Measurements from ENCODE around the gene PLXNB3. TPM values are rescaled to one million over a fixed set of nuclear protein-coding genes. Genes with fewer than 3 reads are reported as not detected.
A peak's percentile ranks its signal among the peaks of the same experiment; 100 is the strongest.

Gene PLXNB3
- total and polyA plus RNA-seq, 2 of the 13 experiments (the other 11 are each of a cell fraction or from before 2014, with no cell fraction given) = 3.0 to 6.9 TPM

DNA sequence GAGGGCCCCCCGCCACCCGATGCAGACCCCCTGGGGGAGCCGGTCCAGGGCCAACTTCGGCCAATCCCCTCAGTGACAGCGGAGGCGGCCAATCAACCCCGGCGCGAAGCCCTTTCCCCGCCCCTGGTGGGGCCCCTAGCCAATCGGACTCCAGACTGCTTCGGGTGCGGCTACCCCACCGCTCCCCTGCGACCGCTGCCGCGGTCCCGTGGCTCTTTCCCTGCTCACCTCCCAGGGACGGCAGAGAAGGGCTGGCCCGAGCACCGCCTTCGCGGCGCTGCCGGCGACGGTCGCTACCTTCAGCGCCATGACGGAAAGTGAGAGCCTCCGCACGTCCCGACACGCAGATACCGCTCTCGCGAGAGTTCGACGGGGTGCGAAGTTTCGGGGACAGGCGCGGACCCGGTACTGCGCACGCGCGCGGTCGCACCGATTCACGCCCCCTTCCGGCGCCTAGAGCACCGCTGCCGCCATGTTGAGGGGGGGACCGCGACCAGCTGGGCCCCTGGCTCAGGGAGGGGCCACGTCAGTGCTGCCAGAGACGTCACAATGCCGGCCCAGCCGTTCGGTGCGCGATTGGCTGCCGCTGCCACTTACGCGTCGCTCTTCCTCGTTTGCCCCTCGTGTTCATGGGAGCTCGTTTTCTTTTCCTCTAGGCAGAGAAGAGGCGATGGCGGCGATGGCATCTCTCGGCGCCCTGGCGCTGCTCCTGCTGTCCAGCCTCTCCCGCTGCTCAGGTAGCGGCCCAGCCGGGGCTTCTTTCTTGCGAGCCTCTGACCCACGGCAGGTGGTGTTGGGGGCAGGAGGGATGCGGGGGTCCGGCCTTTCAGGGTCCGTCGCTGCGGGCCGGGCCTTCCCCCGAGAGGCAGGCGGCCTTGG is 30.2 kb downstream of the PLXNB3 start, which contains the start of the genes IDH3G and SSR4 (continued):
- TF ChIP-seq ZNF780A (CRISPR knock-in tag; IDR thresholded peaks at IDR 0.05) = peak; percentile 53; the same call in 1 of the 2 replicates
- TF ChIP-seq, protein P1, sequence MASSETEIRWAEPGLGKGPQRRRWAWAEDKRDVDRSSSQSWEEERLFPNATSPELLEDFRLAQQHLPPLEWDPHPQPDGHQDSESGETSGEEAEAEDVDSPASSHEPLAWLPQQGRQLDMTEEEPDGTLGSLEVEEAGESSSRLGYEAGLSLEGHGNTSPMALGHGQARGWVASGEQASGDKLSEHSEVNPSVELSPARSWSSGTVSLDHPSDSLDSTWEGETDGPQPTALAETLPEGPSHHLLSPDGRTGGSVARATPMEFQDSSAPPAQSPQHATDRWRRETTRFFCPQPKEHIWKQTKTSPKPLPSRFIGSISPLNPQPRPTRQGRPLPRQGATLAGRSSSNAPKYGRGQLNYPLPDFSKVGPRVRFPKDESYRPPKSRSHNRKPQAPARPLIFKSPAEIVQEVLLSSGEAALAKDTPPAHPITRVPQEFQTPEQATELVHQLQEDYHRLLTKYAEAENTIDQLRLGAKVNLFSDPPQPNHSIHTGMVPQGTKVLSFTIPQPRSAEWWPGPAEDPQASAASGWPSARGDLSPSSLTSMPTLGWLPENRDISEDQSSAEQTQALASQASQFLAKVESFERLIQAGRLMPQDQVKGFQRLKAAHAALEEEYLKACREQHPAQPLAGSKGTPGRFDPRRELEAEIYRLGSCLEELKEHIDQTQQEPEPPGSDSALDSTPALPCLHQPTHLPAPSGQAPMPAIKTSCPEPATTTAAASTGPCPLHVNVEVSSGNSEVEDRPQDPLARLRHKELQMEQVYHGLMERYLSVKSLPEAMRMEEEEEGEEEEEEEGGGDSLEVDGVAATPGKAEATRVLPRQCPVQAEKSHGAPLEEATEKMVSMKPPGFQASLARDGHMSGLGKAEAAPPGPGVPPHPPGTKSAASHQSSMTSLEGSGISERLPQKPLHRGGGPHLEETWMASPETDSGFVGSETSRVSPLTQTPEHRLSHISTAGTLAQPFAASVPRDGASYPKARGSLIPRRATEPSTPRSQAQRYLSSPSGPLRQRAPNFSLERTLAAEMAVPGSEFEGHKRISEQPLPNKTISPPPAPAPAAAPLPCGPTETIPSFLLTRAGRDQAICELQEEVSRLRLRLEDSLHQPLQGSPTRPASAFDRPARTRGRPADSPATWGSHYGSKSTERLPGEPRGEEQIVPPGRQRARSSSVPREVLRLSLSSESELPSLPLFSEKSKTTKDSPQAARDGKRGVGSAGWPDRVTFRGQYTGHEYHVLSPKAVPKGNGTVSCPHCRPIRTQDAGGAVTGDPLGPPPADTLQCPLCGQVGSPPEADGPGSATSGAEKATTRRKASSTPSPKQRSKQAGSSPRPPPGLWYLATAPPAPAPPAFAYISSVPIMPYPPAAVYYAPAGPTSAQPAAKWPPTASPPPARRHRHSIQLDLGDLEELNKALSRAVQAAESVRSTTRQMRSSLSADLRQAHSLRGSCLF (CRISPR knock-in tag; IDR thresholded peaks at IDR 0.05; ENCODE audit: borderline replicate concordance) = no peak
- TF ChIP-seq ZC3H13 (CRISPR knock-in tag; IDR thresholded peaks at IDR 0.05) = peak; percentile 46; the same call in 1 of the 2 replicates
- TF ChIP-seq, protein P2, sequence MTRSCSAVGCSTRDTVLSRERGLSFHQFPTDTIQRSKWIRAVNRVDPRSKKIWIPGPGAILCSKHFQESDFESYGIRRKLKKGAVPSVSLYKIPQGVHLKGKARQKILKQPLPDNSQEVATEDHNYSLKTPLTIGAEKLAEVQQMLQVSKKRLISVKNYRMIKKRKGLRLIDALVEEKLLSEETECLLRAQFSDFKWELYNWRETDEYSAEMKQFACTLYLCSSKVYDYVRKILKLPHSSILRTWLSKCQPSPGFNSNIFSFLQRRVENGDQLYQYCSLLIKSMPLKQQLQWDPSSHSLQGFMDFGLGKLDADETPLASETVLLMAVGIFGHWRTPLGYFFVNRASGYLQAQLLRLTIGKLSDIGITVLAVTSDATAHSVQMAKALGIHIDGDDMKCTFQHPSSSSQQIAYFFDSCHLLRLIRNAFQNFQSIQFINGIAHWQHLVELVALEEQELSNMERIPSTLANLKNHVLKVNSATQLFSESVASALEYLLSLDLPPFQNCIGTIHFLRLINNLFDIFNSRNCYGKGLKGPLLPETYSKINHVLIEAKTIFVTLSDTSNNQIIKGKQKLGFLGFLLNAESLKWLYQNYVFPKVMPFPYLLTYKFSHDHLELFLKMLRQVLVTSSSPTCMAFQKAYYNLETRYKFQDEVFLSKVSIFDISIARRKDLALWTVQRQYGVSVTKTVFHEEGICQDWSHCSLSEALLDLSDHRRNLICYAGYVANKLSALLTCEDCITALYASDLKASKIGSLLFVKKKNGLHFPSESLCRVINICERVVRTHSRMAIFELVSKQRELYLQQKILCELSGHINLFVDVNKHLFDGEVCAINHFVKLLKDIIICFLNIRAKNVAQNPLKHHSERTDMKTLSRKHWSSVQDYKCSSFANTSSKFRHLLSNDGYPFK (CRISPR knock-in tag; IDR thresholded peaks at IDR 0.05; ENCODE audit: borderline replicate concordance) = peak; percentile 75; the same call in 1 of the 2 replicates
- TF ChIP-seq JUN (CRISPR knock-in tag; IDR thresholded peaks at IDR 0.05) = no peak
- no peak for TF ChIP-seq HOXD1 (CRISPR knock-in tag; IDR thresholded peaks at IDR 0.05)
- TF ChIP-seq SYNCRIP (IDR thresholded peaks at IDR 0.05; ENCODE audit: insufficient read depth, low read depth, low read length) = no peak
- no peak for TF ChIP-seq ZNF557 (CRISPR knock-in tag; IDR thresholded peaks at IDR 0.05)
- TF ChIP-seq IRF2 (CRISPR knock-in tag; IDR thresholded peaks at IDR 0.05) = peak; percentile 40; the same call in 1 of the 2 replicates
- TF ChIP-seq ZNF224 (CRISPR knock-in tag; IDR thresholded peaks at IDR 0.05) = no peak
- 0 out of 2 replicates have a peak, but pooled peaks have one; percentile 42 for TF ChIP-seq ZNF503 (CRISPR knock-in tag; IDR thresholded peaks at IDR 0.05)
- TF ChIP-seq EHMT2 (IDR thresholded peaks at IDR 0.05; ENCODE audit: borderline replicate concordance, low read depth, low read length) = no peak
- no peak for TF ChIP-seq ZNF724P (CRISPR knock-in tag; IDR thresholded peaks at IDR 0.05; ENCODE audit: borderline replicate concordance)
- TF ChIP-seq ZNF670 (CRISPR knock-in tag; IDR thresholded peaks at IDR 0.05; ENCODE audit: borderline replicate concordance) = 0 out of 2 replicates have a peak, but pooled peaks have one; percentile 48
- 0 out of 2 replicates have a peak, but pooled peaks have one; percentile 56 for TF ChIP-seq MED1 (CRISPR knock-in tag; IDR thresholded peaks at IDR 0.05)
- TF ChIP-seq ZFP62 (CRISPR knock-in tag; IDR thresholded peaks at IDR 0.05) = no peak
- no peak for TF ChIP-seq ZNF24 (IDR thresholded peaks at IDR 0.05)
- no peak for TF ChIP-seq CENPX (CRISPR knock-in tag; IDR thresholded peaks at IDR 0.05)
- no peak for TF ChIP-seq SUZ12 (IDR thresholded peaks at IDR 0.05; ENCODE audit: low read depth, low read length)
- no peak for TF ChIP-seq STAT5B (CRISPR knock-in tag; IDR thresholded peaks at IDR 0.05)

All from HepG2 (cell line).